Measurements from ENCODE around the gene KRT25. TPM values are rescaled to one million over a fixed set of nuclear protein-coding genes. Genes with fewer than 3 reads are reported as not detected.

KRT25 gene
- not detected in 2 replicates for total RNA-seq (2022)
- Bru-seq, nascent RNA: not detected
- BruChase-seq, experiment 1, labeled RNA remaining after a 6-hour chase: not detected
- BruChase-seq, experiment 2, labeled RNA remaining after a 2-hour chase: not detected
- long read RNA-seq: 0 reads

- intact Hi-C loops (cut with micrococcal nuclease; ENCODE audit: unreplicated experiment): no loop called here
- H3K27ac Mint-ChIP-seq (ENCODE audit: unreplicated experiment): no peak within 1 kb of the TSS
- no peak for TF ChIP-seq CTCF (IDR thresholded peaks at IDR 0.05; ENCODE audit: unreplicated experiment)
- DNase-seq: no peak
- H3K4me3 Mint-ChIP-seq (ENCODE audit: low read depth, unreplicated experiment): no peak within 1 kb of the TSS
- CTCF ChIA-PET: interaction anchor here (0.5 to 9.7 kb wide), 17 partner anchors 9 to 383 kb away, joined by 3 to 116 read pairs (median 3); no protein-coding TSS in a partner anchor
- no peaks in the 10 kb centered on the region for H3K4me1 Mint-ChIP-seq (ENCODE audit: low read depth, unreplicated experiment)
- H3K27me3 Mint-ChIP-seq (ENCODE audit: unreplicated experiment): peaks cover 73% of the 10 kb centered on the region
- H3K9me3 Mint-ChIP-seq (ENCODE audit: low read depth, unreplicated experiment): peaks cover 8% of the 10 kb centered on the region
- BruUV-seq (replicated peaks): no TSS peak
- H3K36me3 Mint-ChIP-seq (ENCODE audit: insufficient read depth, unreplicated experiment): no peaks in the 10 kb centered on the region
Observed at GRCh38 chr17:40755231-40755630, at the start of gene KRT25. Gene KRT25, minus strand, starts transcription at chr17:40755331. Its CDS starts 60 bp downstream, at chr17:40755271.

GRCh38 chr17:40803617-40804082 lies 48.5 kb upstream of the KRT25 start:
- no peak overlapping the region for H3K4me3 Mint-ChIP-seq (ENCODE audit: low read depth, unreplicated experiment)
- H3K27ac Mint-ChIP-seq (ENCODE audit: unreplicated experiment): no peak overlapping the region
- intact Hi-C loops (cut with micrococcal nuclease; ENCODE audit: unreplicated experiment): loop anchor here (1.0 to 5.0 kb wide), 14 partner anchors 47 to 863 kb away; no protein-coding TSS in a partner anchor
- H3K36me3 Mint-ChIP-seq (ENCODE audit: insufficient read depth, unreplicated experiment): no peaks in the 10 kb centered on the region
- BruUV-seq (replicated peaks): no TSS peak
- CTCF ChIA-PET: interaction anchor here (0.6 to 9.4 kb wide), 43 partner anchors 9 to 1128 kb away, joined by 3 to 148 read pairs (median 3); partner anchors contain the start of genes KRT222, KRT27 and KRTAP3-1
- peaks cover 3% of the 10 kb centered on the region for H3K9me3 Mint-ChIP-seq (ENCODE audit: low read depth, unreplicated experiment)
- peaks cover 38% of the 10 kb centered on the region for H3K27me3 Mint-ChIP-seq (ENCODE audit: unreplicated experiment)
- no peaks in the 10 kb centered on the region for H3K4me1 Mint-ChIP-seq (ENCODE audit: low read depth, unreplicated experiment)
- DNase-seq: peak; percentile 100
- peak; percentile 100 for TF ChIP-seq CTCF (IDR thresholded peaks at IDR 0.05; ENCODE audit: unreplicated experiment)

GRCh38 chr17:40801157-40801556 lies 46.0 kb upstream of the KRT25 start:
- CTCF ChIA-PET: interaction anchor here (9.4 kb wide), 1 partner anchor 183 kb away, joined by 148 read pairs; no protein-coding TSS in a partner anchor
- TF ChIP-seq CTCF (IDR thresholded peaks at IDR 0.05; ENCODE audit: unreplicated experiment): no peak
- Mint-ChIP-seq H3K27me3 (ENCODE audit: unreplicated experiment) (peaks cover 22% of the 10 kb centered on the region), H3K4me3 (ENCODE audit: low read depth, unreplicated experiment) (no peak overlapping the region), H3K9me3 (ENCODE audit: low read depth, unreplicated experiment) (peaks cover 3% of the 10 kb centered on the region), H3K4me1 (ENCODE audit: low read depth, unreplicated experiment) (no peaks in the 10 kb centered on the region), H3K27ac (ENCODE audit: unreplicated experiment) (no peak overlapping the region), H3K36me3 (ENCODE audit: insufficient read depth, unreplicated experiment) (no peaks in the 10 kb centered on the region)
- no TSS peak for BruUV-seq (replicated peaks)
- no peak for DNase-seq
- intact Hi-C loops (cut with micrococcal nuclease; ENCODE audit: unreplicated experiment): loop anchor here (5.0 kb wide), 2 partner anchors 329 to 696 kb away; no protein-coding TSS in a partner anchor

GRCh38 chr17:40800381-40800780 lies 45.2 kb upstream of the KRT25 start:
- no peaks in the 10 kb centered on the region for H3K4me1 Mint-ChIP-seq (ENCODE audit: low read depth, unreplicated experiment)
- TF ChIP-seq CTCF (IDR thresholded peaks at IDR 0.05; ENCODE audit: unreplicated experiment): no peak
- H3K4me3 Mint-ChIP-seq (ENCODE audit: low read depth, unreplicated experiment): no peak overlapping the region
- H3K27ac Mint-ChIP-seq (ENCODE audit: unreplicated experiment): no peak overlapping the region
- no peaks in the 10 kb centered on the region for H3K36me3 Mint-ChIP-seq (ENCODE audit: insufficient read depth, unreplicated experiment)
- intact Hi-C loops (cut with micrococcal nuclease; ENCODE audit: unreplicated experiment): loop anchor here (5.0 kb wide), 2 partner anchors 328 to 697 kb away; no protein-coding TSS in a partner anchor
- no TSS peak for BruUV-seq (replicated peaks)
- H3K9me3 Mint-ChIP-seq (ENCODE audit: low read depth, unreplicated experiment): peaks cover 3% of the 10 kb centered on the region
- CTCF ChIA-PET: interaction anchor here (9.4 kb wide), 1 partner anchor 182 kb away, joined by 148 read pairs; no protein-coding TSS in a partner anchor
- H3K27me3 Mint-ChIP-seq (ENCODE audit: unreplicated experiment): peaks cover 26% of the 10 kb centered on the region
- DNase-seq: no peak
